SK-N-SH treated with all-trans-retinoic acid at 6 μM for 48 hours (cell line): Measurements from ENCODE around the gene ARPC1B.
A peak's percentile ranks its signal among the peaks of the same experiment; 100 is the strongest.

Source experiments
- ATAC-seq: fragments of 200-7000 bp; cut with Tn5 transposase; 3 replicates; pipeline ENCODE4 v1.9.1; 2020; ENCODE audit warnings: mild to moderate bottlenecking, moderate library complexity
- ARNTL ChIP-seq: fragments of 450-650 bp; formaldehyde crosslinking; IDR thresholded peaks from 2 replicates; pipeline ENCODE4 v1.5.0; 2020; ENCODE audit warnings: low read depth, mild to moderate bottlenecking, moderate library complexity, borderline replicate concordance
- BACH2 ChIP-seq: fragments of 250-450 bp; sonication (Bioruptor Pico); IDR thresholded peaks from 2 replicates; pipeline ENCODE4 v1.9.0; 2021; ENCODE audit warnings: mild to moderate bottlenecking, borderline replicate concordance
- CSDC2 ChIP-seq: fragments of 250-450 bp; sonication (Bioruptor Pico); IDR thresholded peaks from 2 replicates; pipeline ENCODE4 v1.5.0; 2020; ENCODE audit warnings: mild to moderate bottlenecking, moderate library complexity
- ESRRG ChIP-seq: fragments of 250-450 bp; sonication (Bioruptor Pico); IDR thresholded peaks from 2 replicates; pipeline ENCODE4 v1.6.1; 2021; ENCODE audit warnings: mild to moderate bottlenecking
- GLIS3 ChIP-seq: fragments of 250-450 bp; sonication (Bioruptor Pico); IDR thresholded peaks from 2 replicates; pipeline ENCODE4 v1.5.0; 2020; ENCODE audit warnings: mild to moderate bottlenecking, moderate library complexity
- ISL1 ChIP-seq: fragments of 250-450 bp; sonication (Bioruptor Pico); IDR thresholded peaks from 2 replicates; pipeline ENCODE4 v2.1.2; 2022; ENCODE audit warnings: mild to moderate bottlenecking, moderate library complexity
- OSR1 ChIP-seq: fragments of 250-450 bp; sonication (Bioruptor Pico); IDR thresholded peaks from 2 replicates; pipeline ENCODE4 v1.8.0; 2022; ENCODE audit warnings: moderate library complexity, mild to moderate bottlenecking, inconsistent platforms
- PPARA ChIP-seq: fragments of 250-450 bp; sonication (Bioruptor Pico); IDR thresholded peaks from 2 replicates; pipeline ENCODE4 v1.5.0; 2020; ENCODE audit warnings: mild to moderate bottlenecking, borderline replicate concordance
- SNAI2 ChIP-seq: fragments of 250-450 bp; sonication (Bioruptor Pico); IDR thresholded peaks from 2 replicates; pipeline ENCODE4 v1.5.0; 2020; ENCODE audit warnings: mild to moderate bottlenecking, moderate library complexity
- TCF4 ChIP-seq: fragments of 250-450 bp; sonication (Bioruptor Pico); IDR thresholded peaks from 2 replicates; pipeline ENCODE4 v1.8.0; 2021; ENCODE audit warnings: mild to moderate bottlenecking, moderate library complexity, borderline replicate concordance
- TOX ChIP-seq: fragments of 250-450 bp; sonication (Bioruptor Pico); IDR thresholded peaks from 2 replicates; pipeline ENCODE4 v1.8.0; 2021; ENCODE audit warnings: mild to moderate bottlenecking, moderate library complexity, borderline replicate concordance
- ZC3H10 ChIP-seq: fragments of 250-450 bp; sonication (Bioruptor Pico); IDR thresholded peaks from 2 replicates; pipeline ENCODE4 v1.5.1; 2021; ENCODE audit warnings: mild to moderate bottlenecking, moderate library complexity
- ZFP3 ChIP-seq: fragments of 250-450 bp; sonication (Bioruptor Pico); IDR thresholded peaks from 2 replicates; pipeline ENCODE4 v1.5.0; 2020; ENCODE audit warnings: mild to moderate bottlenecking, moderate library complexity
- ZFP30 ChIP-seq: fragments of 450-650 bp; formaldehyde crosslinking; IDR thresholded peaks from 2 replicates; pipeline ENCODE4 v1.5.0; 2022; ENCODE audit warnings: mild to moderate bottlenecking, moderate library complexity
- ZNF565 ChIP-seq: fragments of 450-650 bp; formaldehyde crosslinking; conservative IDR thresholded peaks from 2 replicates; pipeline ENCODE4 v1.5.0; 2020; ENCODE audit warnings: low read depth, mild to moderate bottlenecking, moderate library complexity
- ZNF70 ChIP-seq: fragments of 450-650 bp; formaldehyde crosslinking; IDR thresholded peaks from 2 replicates; pipeline ENCODE4 v1.5.0; 2020; ENCODE audit warnings: mild to moderate bottlenecking, moderate library complexity
- ZNF8 ChIP-seq: fragments of 450-650 bp; formaldehyde crosslinking; IDR thresholded peaks from 2 replicates; pipeline ENCODE4 v1.5.0; 2020; ENCODE audit warnings: mild to moderate bottlenecking, moderate library complexity
- TF ChIP-seq, protein P1 (sequence below): fragments of 250-450 bp; sonication (Bioruptor Pico); IDR thresholded peaks from 2 replicates; pipeline ENCODE4 v1.8.0; 2021; ENCODE audit warnings: low read depth, mild to moderate bottlenecking, moderate library complexity, borderline replicate concordance
- TF ChIP-seq, protein P2 (sequence below): fragments of 250-450 bp; sonication (Bioruptor Pico); IDR thresholded peaks from 2 replicates; pipeline ENCODE4 v1.5.0; 2020; ENCODE audit warnings: mild to moderate bottlenecking, moderate library complexity
- TF ChIP-seq, protein P3 (sequence below): fragments of 250-450 bp; sonication (Bioruptor Pico); IDR thresholded peaks from 2 replicates; pipeline ENCODE4 v1.5.1; 2021; ENCODE audit warnings: mild to moderate bottlenecking, moderate library complexity
- TF ChIP-seq, protein P4 (sequence below): fragments of 250-450 bp; sonication (Bioruptor Pico); IDR thresholded peaks from 2 replicates; pipeline ENCODE4 v1.8.0; 2020; ENCODE audit warnings: mild to moderate bottlenecking, moderate library complexity, borderline replicate concordance
- TF ChIP-seq, protein P5 (sequence below): fragments of 250-450 bp; sonication (Bioruptor Pico); IDR thresholded peaks from 2 replicates; pipeline ENCODE4 v1.5.1; 2020; ENCODE audit warnings: low read depth, mild to moderate bottlenecking, moderate library complexity

The ARPC1B gene

DNA sequence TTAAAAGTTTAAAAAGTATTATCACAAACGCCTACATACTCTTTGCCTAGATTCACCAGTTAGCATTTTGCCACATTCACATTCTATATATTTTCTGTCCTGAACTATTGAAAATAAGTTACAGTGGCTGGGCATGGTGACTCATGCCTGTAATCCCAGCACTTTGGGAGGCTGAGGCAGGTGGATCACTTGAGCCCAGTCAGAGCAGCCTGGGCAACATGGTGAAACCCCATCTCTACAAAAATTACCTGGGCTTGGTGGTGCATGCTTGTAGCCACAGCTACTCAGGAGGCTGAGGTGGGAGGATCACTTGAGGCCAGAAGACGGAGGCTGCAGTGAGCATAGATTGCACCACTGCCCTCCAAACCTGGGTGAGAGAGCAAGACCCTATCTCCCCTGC lies 43.5 kb upstream of the ARPC1B start:
- no peak for TF ChIP-seq ZNF70
- TF ChIP-seq GLIS3 (CRISPR knock-in tag), result no peak
- TF ChIP-seq ZFP30 (CRISPR knock-in tag), result no peak
- TF ChIP-seq ZC3H10 (CRISPR knock-in tag), result no peak
- TF ChIP-seq PPARA (CRISPR knock-in tag), result no peak
- no peak for TF ChIP-seq CSDC2
- no peak for TF ChIP-seq OSR1
- no peak for TF ChIP-seq ZFP3 (CRISPR knock-in tag)
- no peak for TF ChIP-seq ESRRG (CRISPR knock-in tag)
- TF ChIP-seq, protein P1, sequence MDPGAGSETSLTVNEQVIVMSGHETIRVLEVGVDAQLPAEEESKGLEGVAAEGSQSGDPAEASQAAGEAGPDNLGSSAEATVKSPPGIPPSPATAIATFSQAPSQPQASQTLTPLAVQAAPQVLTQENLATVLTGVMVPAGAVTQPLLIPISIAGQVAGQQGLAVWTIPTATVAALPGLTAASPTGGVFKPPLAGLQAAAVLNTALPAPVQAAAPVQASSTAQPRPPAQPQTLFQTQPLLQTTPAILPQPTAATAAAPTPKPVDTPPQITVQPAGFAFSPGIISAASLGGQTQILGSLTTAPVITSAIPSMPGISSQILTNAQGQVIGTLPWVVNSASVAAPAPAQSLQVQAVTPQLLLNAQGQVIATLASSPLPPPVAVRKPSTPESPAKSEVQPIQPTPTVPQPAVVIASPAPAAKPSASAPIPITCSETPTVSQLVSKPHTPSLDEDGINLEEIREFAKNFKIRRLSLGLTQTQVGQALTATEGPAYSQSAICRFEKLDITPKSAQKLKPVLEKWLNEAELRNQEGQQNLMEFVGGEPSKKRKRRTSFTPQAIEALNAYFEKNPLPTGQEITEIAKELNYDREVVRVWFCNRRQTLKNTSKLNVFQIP, result no peak
- ATAC-seq, result 0 out of 3 replicates have a peak, but pooled peaks have one; percentile 12

DNA sequence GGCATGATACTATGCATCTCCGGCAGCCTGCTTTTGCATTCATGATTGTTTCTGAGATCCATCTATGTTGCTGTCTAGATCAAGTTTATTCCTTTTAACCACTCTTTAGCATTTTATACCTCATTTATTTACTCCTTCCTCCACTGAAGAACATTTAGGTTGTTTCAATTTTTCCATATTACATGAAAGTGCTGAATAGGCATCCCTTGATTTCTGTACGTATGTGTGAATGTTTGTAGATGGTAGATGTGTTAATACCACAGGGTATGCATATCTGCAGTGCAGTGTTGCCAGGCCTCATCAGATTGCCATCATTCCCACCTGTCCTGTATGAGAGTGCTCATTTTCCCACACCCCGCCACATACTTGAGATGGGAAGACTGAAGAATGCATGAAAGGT lies 34.9 kb upstream of the ARPC1B start:
- ATAC-seq, result no peak
- TF ChIP-seq TOX (CRISPR knock-in tag), result no peak
- TF ChIP-seq, protein P2, sequence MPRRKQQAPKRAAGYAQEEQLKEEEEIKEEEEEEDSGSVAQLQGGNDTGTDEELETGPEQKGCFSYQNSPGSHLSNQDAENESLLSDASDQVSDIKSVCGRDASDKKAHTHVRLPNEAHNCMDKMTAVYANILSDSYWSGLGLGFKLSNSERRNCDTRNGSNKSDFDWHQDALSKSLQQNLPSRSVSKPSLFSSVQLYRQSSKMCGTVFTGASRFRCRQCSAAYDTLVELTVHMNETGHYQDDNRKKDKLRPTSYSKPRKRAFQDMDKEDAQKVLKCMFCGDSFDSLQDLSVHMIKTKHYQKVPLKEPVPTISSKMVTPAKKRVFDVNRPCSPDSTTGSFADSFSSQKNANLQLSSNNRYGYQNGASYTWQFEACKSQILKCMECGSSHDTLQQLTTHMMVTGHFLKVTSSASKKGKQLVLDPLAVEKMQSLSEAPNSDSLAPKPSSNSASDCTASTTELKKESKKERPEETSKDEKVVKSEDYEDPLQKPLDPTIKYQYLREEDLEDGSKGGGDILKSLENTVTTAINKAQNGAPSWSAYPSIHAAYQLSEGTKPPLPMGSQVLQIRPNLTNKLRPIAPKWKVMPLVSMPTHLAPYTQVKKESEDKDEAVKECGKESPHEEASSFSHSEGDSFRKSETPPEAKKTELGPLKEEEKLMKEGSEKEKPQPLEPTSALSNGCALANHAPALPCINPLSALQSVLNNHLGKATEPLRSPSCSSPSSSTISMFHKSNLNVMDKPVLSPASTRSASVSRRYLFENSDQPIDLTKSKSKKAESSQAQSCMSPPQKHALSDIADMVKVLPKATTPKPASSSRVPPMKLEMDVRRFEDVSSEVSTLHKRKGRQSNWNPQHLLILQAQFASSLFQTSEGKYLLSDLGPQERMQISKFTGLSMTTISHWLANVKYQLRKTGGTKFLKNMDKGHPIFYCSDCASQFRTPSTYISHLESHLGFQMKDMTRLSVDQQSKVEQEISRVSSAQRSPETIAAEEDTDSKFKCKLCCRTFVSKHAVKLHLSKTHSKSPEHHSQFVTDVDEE (CRISPR knock-in tag), result no peak
- no peak for TF ChIP-seq ISL1 (CRISPR knock-in tag)
- TF ChIP-seq TCF4 (CRISPR knock-in tag), result no peak
- TF ChIP-seq, all 23 proteins: peak for 0

DNA sequence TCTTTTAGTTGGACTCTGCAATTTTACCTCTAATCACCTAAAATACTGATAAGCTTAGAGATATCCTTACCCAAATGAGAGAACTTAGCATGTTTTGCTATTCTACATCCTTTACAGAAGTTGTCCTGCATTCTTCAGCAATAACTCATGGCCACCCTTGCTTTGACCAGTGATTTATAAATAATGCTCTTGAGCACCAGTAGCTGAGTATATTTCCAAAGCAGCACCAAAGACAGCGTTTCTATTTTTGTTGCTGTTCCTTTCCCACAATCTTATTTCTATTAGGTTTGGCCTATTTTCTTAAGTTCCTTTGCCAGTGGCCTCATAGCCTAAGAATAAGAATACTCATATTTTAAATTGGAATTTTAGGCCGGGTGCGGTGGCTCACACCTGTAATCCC lies 33.9 kb upstream of the ARPC1B start:
- ATAC-seq, result no peak; the same call in 2 of the 3 replicates
- TF ChIP-seq BACH2 (CRISPR knock-in tag), result no peak
- TF ChIP-seq, protein P3, sequence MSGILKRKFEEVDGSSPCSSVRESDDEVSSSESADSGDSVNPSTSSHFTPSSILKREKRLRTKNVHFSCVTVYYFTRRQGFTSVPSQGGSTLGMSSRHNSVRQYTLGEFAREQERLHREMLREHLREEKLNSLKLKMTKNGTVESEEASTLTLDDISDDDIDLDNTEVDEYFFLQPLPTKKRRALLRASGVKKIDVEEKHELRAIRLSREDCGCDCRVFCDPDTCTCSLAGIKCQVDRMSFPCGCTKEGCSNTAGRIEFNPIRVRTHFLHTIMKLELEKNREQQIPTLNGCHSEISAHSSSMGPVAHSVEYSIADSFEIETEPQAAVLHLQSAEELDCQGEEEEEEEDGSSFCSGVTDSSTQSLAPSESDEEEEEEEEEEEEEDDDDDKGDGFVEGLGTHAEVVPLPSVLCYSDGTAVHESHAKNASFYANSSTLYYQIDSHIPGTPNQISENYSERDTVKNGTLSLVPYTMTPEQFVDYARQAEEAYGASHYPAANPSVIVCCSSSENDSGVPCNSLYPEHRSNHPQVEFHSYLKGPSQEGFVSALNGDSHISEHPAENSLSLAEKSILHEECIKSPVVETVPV (CRISPR knock-in tag), result no peak
- TF ChIP-seq CSDC2, result no peak
- TF ChIP-seq ESRRG (CRISPR knock-in tag), result no peak
- no peak for TF ChIP-seq ARNTL (CRISPR knock-in tag)
- TF ChIP-seq, protein P4, sequence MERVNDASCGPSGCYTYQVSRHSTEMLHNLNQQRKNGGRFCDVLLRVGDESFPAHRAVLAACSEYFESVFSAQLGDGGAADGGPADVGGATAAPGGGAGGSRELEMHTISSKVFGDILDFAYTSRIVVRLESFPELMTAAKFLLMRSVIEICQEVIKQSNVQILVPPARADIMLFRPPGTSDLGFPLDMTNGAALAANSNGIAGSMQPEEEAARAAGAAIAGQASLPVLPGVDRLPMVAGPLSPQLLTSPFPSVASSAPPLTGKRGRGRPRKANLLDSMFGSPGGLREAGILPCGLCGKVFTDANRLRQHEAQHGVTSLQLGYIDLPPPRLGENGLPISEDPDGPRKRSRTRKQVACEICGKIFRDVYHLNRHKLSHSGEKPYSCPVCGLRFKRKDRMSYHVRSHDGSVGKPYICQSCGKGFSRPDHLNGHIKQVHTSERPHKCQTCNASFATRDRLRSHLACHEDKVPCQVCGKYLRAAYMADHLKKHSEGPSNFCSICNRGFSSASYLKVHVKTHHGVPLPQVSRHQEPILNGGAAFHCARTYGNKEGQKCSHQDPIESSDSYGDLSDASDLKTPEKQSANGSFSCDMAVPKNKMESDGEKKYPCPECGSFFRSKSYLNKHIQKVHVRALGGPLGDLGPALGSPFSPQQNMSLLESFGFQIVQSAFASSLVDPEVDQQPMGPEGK (CRISPR knock-in tag), result no peak
- no peak for TF ChIP-seq ZNF565
- TF ChIP-seq PPARA (CRISPR knock-in tag), result no peak
- TF ChIP-seq SNAI2 (CRISPR knock-in tag), result no peak
- TF ChIP-seq OSR1, result no peak
- no peak for TF ChIP-seq ZNF8 (CRISPR knock-in tag)
- no peak for TF ChIP-seq ZFP30 (CRISPR knock-in tag)
- TF ChIP-seq TCF4 (CRISPR knock-in tag), result no peak
- no peak for TF ChIP-seq GLIS3 (CRISPR knock-in tag)
- TF ChIP-seq, protein P2 (CRISPR knock-in tag), result no peak
- no peak for TF ChIP-seq ZFP3 (CRISPR knock-in tag)
- TF ChIP-seq, protein P1, result no peak
- TF ChIP-seq, protein P5, sequence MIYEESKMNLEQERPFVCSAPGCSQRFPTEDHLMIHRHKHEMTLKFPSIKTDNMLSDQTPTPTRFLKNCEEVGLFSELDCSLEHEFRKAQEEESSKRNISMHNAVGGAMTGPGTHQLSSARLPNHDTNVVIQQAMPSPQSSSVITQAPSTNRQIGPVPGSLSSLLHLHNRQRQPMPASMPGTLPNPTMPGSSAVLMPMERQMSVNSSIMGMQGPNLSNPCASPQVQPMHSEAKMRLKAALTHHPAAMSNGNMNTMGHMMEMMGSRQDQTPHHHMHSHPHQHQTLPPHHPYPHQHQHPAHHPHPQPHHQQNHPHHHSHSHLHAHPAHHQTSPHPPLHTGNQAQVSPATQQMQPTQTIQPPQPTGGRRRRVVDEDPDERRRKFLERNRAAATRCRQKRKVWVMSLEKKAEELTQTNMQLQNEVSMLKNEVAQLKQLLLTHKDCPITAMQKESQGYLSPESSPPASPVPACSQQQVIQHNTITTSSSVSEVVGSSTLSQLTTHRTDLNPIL, result no peak
- no peak for TF ChIP-seq ISL1 (CRISPR knock-in tag)
- no peak for TF ChIP-seq TOX (CRISPR knock-in tag)
- TF ChIP-seq, all 23 proteins: peak for 0
